ENCODE results near the gene SMIM3. TPM values are rescaled to one million over a fixed set of nuclear protein-coding genes. Genes with fewer than 3 reads are reported as not detected.
"Not testable (repeated sequence)": the region's sequence is repeated elsewhere in the genome, so short reads cannot be mapped to it uniquely, and the experiment has no call there.

SMIM3 gene
- total RNA-seq, 3 donors from 2014 or later = 6.8 to 8.5 (median 7.4) TPM

DNA sequence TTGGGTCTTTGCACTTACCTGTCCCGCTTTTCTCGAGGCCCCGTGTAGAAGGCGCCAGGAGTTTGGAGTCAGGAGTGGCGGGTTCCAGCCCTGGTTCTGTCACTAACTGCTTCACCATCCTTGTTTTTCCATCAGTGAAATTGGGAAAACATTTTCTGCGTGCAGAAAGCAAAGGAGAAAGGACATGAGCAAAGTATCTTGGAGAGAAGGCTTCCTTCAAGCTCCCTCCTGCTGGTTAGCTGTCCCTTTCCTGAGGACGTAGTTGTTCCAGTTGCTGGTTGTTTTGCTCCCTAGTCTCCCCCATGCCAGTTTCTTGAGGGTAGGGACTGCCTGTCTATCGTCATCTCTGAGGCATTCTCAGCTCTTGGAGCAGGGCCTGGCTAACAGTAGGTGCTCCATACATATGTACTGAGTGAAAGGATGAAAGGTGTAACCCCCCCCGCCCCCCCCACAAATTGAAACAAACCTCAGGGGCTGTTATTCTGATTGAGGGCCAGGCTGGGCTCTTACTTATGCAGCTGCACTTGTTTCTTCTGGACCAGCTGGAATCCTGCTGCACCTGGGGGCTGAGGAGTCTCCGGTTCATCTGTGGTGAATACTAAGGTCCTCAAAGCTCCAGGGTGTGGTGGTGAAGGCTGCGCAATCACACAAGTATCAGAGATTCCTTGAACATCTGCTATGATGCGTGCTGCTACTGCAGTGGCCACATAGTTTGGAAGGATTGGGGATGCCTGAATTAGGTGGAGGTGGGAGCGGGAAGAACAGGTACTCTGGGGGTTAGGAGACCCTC is 1.0 kb downstream of the SMIM3 start:
- DNase-seq = no peak

DNA sequence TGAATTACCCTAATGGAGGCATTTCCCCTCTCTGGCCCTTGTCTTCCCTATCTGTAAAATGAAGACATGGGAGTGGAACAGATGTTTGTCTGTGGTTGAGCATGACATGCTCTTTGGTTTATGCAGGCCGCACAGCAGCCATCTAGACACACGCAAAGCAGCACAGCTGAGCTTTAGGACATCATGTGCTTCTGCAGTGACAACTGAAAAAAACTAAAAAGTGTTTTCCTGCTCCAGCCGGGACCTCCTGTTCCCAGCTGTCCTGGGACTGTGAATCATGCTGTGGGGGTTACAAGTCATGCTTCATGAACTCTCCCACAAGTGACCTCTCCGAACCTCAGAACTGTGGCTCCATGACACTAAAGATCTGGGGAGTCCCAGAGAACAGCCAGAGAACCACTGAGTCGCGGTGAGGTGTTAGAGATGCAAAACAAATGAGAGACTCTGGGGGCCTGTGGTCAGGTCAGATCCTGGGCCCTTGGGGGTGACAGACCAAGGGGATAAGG is 1.7 kb downstream of the SMIM3 start:
- Mint-ChIP-seq H3K27me3 (ENCODE audit: low read depth) (no peaks in the 10 kb centered on the region), H3K36me3 (ENCODE audit: insufficient read depth) (no peaks in the 10 kb centered on the region), H3K4me1 (ENCODE audit: low read depth) (peaks cover 66% of the 10 kb centered on the region), H3K4me3 (peak overlapping the region; percentile 22), H3K9me3 (peaks cover 3% of the 10 kb centered on the region)
- no peak for DNase-seq
- ATAC-seq = peak; percentile 7 to 27

More for the DNA sequence above, 1.0 kb downstream of the SMIM3 start:
- Mint-ChIP-seq H3K4me1 (ENCODE audit: low read depth) (peaks cover 62% of the 10 kb centered on the region), H3K27me3 (ENCODE audit: low read depth) (no peaks in the 10 kb centered on the region), H3K36me3 (ENCODE audit: insufficient read depth) (no peaks in the 10 kb centered on the region), H3K4me3 (peak overlapping the region; percentile 98), H3K9me3 (peaks cover 3% of the 10 kb centered on the region)
- ATAC-seq = no peak

DNA sequence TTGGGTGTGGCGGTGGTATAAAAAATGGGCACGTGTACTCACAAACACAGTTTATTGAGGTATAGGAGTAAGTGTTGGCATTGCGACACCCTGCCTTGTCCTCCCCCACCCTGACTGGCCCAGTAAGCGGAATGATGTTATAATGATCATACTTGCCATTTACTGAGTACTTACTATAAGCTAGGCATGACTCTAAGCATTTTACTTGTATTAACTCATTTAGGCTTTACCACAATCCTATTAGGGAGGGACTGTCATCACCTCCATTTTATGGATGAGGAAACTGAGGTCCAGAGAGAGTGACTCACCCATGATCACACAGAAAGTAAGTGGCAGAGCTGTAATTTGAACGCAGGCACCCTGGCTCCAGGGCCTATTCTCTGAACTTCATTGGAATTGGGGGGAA is 2.3 kb downstream of the SMIM3 start:
- Mint-ChIP-seq H3K27me3 (ENCODE audit: low read depth) (no peaks in the 10 kb centered on the region), H3K4me1 (ENCODE audit: low read depth) (peaks cover 69% of the 10 kb centered on the region), H3K36me3 (ENCODE audit: insufficient read depth) (no peaks in the 10 kb centered on the region), H3K9me3 (peaks cover 3% of the 10 kb centered on the region), H3K4me3 (no peak overlapping the region)
- no peak for ATAC-seq
- no peak for DNase-seq

DNA sequence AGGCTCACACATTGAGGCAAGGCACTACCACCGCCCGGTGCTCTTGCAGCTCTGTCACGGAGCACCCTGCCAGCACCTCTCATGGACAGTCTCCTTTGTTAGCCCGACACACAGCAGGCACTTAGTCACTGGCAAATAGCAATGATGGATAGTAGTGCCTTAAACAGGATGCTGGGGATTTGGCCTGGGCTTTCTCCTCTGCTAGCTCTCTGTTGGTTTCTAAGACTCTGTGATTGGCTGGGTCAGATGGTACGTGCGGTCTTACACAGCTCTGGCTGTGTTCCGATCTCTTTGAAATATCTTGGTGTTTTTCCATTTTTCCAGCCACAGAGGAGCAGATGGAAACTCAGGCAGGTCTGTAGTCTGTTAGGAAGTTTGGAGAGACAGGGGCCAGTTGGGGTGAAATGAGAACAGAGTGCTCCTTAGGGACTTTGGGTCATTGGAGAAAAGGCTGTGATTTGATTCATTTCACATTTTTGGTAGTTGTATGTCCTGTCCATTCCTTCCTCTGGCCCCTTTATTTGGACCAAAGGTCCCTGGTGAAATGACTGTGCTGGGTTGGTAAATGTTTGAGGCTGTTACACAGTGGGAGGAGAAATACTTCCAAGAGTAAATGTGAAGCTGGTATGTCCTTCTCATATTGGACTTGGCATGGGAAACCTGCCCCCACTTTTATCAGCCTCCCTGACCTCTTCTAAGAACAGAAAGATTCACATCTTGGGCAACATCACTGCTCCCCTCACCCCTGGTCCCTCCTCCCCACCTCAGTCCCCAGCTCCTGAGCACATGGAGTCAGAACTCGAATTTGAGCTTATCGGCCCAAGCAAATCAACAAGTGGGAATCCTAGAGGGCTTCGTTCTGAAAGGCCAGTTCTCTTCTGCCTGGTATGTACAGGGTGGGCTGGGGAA is 3.4 kb downstream of the SMIM3 start:
- Mint-ChIP-seq H3K9me3 (peaks cover 3% of the 10 kb centered on the region), H3K4me3 (no peak overlapping the region), H3K36me3 (ENCODE audit: insufficient read depth) (peaks cover 2% of the 10 kb centered on the region), H3K4me1 (ENCODE audit: low read depth) (peaks cover 72% of the 10 kb centered on the region), H3K27me3 (ENCODE audit: low read depth) (no peaks in the 10 kb centered on the region)
- no peak for DNase-seq
- ATAC-seq = no peak

DNA sequence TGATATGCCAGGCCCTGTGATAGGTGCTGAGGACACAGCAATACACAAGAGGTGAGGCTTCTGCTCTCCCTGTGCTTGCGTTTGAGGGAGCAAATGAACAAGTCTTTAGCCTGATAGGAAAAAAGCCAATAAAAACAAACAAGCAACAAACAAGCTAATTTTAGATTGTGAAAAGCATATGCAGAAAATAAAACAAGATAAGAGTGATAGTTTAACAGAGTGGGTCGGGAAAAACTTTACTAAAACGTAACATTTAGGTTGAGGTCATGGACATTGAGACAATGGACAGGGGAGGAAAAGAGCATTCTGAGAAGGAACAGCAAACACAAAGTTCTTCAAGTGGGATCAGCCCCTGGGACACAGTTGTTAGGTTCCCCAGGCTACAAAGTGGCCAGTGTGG is 4.3 kb downstream of the SMIM3 start:
- Mint-ChIP-seq H3K9me3 (peaks cover 3% of the 10 kb centered on the region), H3K4me3 (peak overlapping the region; percentile 48), H3K4me1 (ENCODE audit: low read depth) (peaks cover 77% of the 10 kb centered on the region), H3K36me3 (ENCODE audit: insufficient read depth) (peaks cover 2% of the 10 kb centered on the region), H3K27me3 (ENCODE audit: low read depth) (no peaks in the 10 kb centered on the region)
- ATAC-seq (no peak), DNase-seq (no peak)

DNA sequence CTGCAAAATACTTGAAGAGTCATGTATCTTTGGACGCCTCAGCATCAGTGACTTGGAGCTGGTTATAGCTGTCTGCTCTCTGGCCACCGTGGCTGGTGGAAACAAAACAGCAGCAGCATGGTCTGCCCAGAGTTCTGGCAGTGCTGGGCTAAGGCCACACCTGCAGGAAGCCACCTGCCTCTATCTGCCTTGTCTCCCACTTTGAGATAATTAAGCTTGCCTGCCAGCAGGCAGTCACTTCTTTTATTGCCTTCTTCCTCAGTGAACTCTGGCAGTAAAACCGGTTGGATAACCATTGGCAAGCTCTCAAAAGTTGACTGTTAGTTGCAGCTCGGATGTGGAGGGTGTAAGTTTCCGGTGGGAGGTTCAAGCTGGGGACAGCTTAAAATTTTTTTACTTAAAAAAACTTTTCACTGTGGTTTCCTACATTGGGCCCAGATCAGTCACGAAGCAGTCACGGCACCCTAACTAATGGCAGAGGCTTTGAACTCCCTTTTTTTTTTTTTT is 4.9 kb downstream of the SMIM3 start:
- Mint-ChIP-seq H3K36me3 (ENCODE audit: insufficient read depth) (peaks cover 2% of the 10 kb centered on the region), H3K4me1 (ENCODE audit: low read depth) (peaks cover 72% of the 10 kb centered on the region), H3K4me3 (peak overlapping the region; percentile 48), H3K9me3 (peaks cover 3% of the 10 kb centered on the region), H3K27me3 (ENCODE audit: low read depth) (no peaks in the 10 kb centered on the region)
- DNase-seq = peak; percentile 55
- ATAC-seq = peak; percentile 79 to 86

DNA sequence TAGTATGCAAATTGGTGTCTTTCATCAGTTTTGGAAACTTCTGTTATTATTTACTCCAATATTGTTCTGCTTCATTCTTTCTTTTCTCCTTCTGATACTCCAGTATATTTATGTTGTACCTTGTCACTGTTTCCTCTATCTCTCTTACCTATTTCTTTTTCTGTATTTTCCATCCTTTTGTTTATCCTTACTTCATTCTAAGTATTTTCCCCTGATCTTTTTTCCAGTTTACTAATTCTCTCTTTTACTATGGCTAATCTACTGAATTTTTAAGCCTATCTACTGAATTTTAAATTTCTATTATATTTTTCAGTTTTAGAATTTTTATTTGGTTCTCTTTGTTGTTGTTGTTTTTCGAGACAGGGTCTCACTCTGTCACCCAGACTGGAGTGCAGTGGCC is 7.4 kb downstream of the SMIM3 start:
- Mint-ChIP-seq H3K9me3 (peaks cover 3% of the 10 kb centered on the region), H3K4me3 (no peak overlapping the region), H3K4me1 (ENCODE audit: low read depth) (peaks cover 76% of the 10 kb centered on the region), H3K27me3 (ENCODE audit: low read depth) (no peaks in the 10 kb centered on the region), H3K36me3 (ENCODE audit: insufficient read depth) (peaks cover 2% of the 10 kb centered on the region)
- DNase-seq (no peak), ATAC-seq (no peak)

DNA sequence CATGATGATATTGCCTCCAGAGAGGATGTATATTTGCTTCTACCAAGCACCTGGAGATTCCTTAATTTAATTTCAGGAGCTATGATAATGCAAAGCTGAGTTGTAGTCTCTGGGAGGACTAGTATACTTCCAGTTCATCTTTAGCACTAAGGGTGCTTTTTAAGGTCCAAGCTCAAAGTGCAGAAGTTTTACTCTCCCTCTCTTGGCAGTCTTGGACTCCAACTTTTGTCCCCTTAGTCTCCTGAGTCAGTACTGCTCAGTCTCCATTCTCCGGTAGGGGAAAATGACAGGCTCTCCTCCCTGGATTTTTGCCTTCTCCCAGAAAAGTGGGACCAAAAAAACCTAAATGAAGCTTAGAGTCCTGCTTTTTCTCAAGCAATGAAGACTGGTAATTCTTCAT is 8.3 kb downstream of the SMIM3 start:
- no peak for DNase-seq
- Mint-ChIP-seq H3K36me3 (ENCODE audit: insufficient read depth) (peaks cover 2% of the 10 kb centered on the region), H3K4me1 (ENCODE audit: low read depth) (peaks cover 73% of the 10 kb centered on the region), H3K27me3 (ENCODE audit: low read depth) (no peaks in the 10 kb centered on the region), H3K9me3 (peaks cover 3% of the 10 kb centered on the region), H3K4me3 (no peak overlapping the region)
- no peak for ATAC-seq

DNA sequence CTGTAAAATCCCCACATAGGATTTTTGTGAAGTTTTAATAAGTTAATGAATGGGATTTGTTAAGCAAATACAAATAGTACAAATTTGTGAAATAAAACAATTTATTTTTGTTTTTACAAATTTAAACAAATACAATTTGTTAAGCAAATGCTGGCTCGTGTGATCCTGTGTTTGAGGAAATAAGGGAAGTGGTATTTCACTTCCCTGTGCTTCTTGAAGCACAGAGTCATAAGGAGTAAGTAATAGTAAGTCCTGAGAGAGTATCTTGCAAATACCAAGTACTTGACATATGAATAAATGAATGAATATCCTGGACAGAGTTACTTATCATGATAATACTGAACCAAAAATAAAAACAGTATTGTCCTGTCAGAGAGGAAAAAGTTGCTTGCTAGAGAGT is 9.1 kb downstream of the SMIM3 start:
- no peak overlapping the region for H3K4me3 Mint-ChIP-seq
- no peaks in the 10 kb centered on the region for H3K27me3 Mint-ChIP-seq (ENCODE audit: low read depth)
- H3K36me3 Mint-ChIP-seq (ENCODE audit: insufficient read depth) = peaks cover 2% of the 10 kb centered on the region
- no peak for DNase-seq
- ATAC-seq = no peak
- peaks cover 3% of the 10 kb centered on the region for H3K9me3 Mint-ChIP-seq
- H3K4me1 Mint-ChIP-seq (ENCODE audit: low read depth) = peaks cover 66% of the 10 kb centered on the region

DNA sequence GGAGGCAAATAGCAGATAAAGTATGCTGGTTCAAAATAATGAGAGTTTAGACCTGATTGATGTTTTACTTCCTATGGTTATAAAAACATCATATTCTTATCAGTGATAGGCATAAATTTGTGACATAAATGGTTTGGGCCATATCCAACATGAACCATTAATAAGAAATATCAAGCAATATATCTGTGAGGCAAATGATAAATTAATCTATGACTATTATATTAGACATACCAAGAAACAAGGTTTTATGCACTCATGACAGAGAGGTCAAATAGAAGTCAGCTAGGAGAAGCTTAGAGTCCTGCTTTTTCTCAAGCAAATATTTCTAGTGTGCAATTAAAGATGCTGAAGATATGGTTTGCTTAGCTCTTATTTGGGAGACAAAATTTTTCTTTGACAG is 10.4 kb downstream of the SMIM3 start:
- H3K4me3 Mint-ChIP-seq = no peak overlapping the region
- H3K27me3 Mint-ChIP-seq (ENCODE audit: low read depth) = no peaks in the 10 kb centered on the region
- H3K36me3 Mint-ChIP-seq (ENCODE audit: insufficient read depth) = peaks cover 2% of the 10 kb centered on the region
- ATAC-seq (no peak), DNase-seq (no peak)
- H3K9me3 Mint-ChIP-seq = peaks cover 3% of the 10 kb centered on the region
- H3K4me1 Mint-ChIP-seq (ENCODE audit: low read depth) = peaks cover 54% of the 10 kb centered on the region

DNA sequence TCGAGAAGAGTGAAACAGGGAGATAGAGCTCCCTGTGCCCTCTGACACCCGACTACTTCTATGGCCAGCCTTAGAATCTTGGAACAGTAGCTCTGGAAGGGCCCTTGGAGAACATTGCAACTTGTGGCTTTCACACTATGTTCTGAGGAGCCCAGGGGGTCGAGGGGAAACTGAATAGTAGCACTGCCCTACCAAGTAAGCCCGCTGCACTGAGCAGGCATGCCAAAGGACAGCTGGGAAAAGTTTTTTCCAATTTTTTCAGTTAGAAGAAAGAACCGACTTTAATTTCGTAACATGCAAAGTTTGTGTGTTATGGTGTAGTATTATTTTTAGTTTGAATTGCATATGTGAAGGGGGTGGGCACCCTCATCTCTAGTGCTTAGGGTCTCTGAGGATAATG is 10.9 kb downstream of the SMIM3 start:
- H3K4me1 Mint-ChIP-seq (ENCODE audit: low read depth) = peaks cover 49% of the 10 kb centered on the region
- H3K36me3 Mint-ChIP-seq (ENCODE audit: insufficient read depth) = peaks cover 2% of the 10 kb centered on the region
- ATAC-seq (no peak), DNase-seq (no peak)
- H3K27me3 Mint-ChIP-seq (ENCODE audit: low read depth) = no peaks in the 10 kb centered on the region
- peaks cover under 1% of the 10 kb centered on the region for H3K9me3 Mint-ChIP-seq
- peak overlapping the region; percentile 58 for H3K4me3 Mint-ChIP-seq

DNA sequence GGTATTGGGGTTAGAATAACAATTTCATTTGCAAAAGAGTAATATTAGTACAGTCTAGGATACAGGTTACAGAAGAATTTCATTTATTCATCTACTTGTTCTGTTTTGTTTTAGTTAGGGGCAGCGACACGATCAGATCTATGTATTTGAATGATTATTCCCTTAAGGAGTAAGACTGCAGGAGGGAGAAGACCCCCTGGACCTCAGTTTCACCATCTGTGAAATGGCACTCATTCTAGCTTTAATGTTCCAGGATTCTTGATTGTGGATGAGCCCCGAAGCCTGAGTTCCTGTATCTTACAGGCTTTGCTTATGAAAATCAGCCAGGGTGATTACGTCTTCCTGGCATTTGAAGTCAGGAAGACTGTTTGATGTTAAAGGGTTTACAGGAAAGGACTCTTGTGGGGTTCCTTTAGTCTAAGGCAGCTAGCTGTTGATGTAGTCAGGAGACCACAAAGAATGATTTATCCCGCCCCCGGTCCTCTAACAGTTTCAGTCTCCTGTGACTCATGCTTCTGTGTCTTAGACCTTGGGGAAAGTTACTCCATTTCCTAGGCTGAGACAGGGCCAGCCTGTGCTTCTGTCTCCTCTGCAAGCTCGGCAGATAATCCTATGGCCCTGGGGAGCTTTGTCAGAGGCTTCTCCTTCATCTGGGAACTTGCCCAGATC is 11.5 kb downstream of the SMIM3 start:
- peaks cover 2% of the 10 kb centered on the region for H3K36me3 Mint-ChIP-seq (ENCODE audit: insufficient read depth)
- no peaks in the 10 kb centered on the region for H3K9me3 Mint-ChIP-seq
- H3K27me3 Mint-ChIP-seq (ENCODE audit: low read depth) = no peaks in the 10 kb centered on the region
- H3K4me1 Mint-ChIP-seq (ENCODE audit: low read depth) = peaks cover 45% of the 10 kb centered on the region
- ATAC-seq (peak; percentile 99), DNase-seq (peak; percentile 65)
- peak overlapping the region; percentile 58 for H3K4me3 Mint-ChIP-seq

DNA sequence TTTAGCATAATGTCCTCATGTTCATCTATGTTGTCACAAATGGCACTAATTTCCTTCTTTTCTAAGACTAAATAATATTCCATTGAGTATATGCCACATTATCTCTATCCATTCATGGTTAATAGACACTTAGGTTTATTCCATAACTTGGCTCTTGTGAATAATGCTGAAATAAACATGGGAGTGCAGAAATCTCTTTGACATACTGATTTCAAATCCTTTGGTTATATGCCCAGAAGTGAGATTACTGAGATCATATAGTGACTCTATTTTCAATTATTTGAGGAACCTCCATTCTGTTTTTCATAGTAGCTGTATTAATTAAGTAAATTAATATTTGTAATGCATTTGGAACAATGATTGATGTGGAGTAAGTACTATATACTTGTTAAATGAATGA is 13.0 kb downstream of the SMIM3 start:
- H3K4me1 Mint-ChIP-seq (ENCODE audit: low read depth) = peaks cover 39% of the 10 kb centered on the region
- DNase-seq (no peak), ATAC-seq (no peak)
- H3K4me3 Mint-ChIP-seq = no peak overlapping the region
- H3K9me3 Mint-ChIP-seq = no peaks in the 10 kb centered on the region
- no peaks in the 10 kb centered on the region for H3K27me3 Mint-ChIP-seq (ENCODE audit: low read depth)
- H3K36me3 Mint-ChIP-seq (ENCODE audit: insufficient read depth) = no peaks in the 10 kb centered on the region

DNA sequence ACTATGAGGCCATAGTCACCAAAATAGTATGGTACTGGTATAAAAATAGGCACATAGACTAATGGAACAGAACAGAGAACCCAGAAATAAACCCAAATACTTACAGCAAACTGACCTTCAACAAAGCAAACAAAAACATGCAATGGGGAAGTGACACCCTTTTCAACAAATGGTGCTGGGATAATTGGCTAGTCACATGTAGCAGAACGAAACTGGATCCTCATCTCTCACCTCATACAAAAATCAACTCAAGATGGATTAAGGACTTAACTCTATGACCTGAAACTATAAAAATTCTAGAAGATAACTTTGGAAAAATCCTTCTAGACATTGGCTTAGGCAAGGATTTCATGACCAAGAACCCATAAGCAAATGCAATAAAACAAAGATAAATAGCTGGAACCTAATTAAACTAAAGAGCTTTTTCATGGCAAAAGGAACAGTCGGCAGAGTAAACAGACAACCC is 14.9 kb downstream of the SMIM3 start:
- H3K4me1 Mint-ChIP-seq (ENCODE audit: low read depth) = peaks cover 32% of the 10 kb centered on the region

More for the DNA sequence above, 14.9 kb downstream of the SMIM3 start:
- not testable (repeated sequence) for H3K27me3 Mint-ChIP-seq (ENCODE audit: low read depth); H3K9me3 Mint-ChIP-seq; H3K36me3 Mint-ChIP-seq (ENCODE audit: insufficient read depth); ATAC-seq; DNase-seq; H3K4me3 Mint-ChIP-seq
